Vagina (tissue), 2 donors: ENCODE data around the gene PARD3. TPM values are rescaled to one million over a fixed set of nuclear protein-coding genes. Genes with fewer than 3 reads are reported as not detected.

Experiments
- DNase-seq, 2 donors: peaks; one replicate each; pipeline ENCODE4 v3.0.0-alpha.2; 2017; ENCODE audit errors: extremely low spot score in 2 of 2
- H3K27ac ChIP-seq: fragments of 200-600 bp; sonication (generic); one replicate; pipeline ENCODE4 v1.5.1; 2019
- H3K27me3 ChIP-seq: fragments of 200-600 bp; sonication (generic); one replicate; pipeline ENCODE4 v1.5.1; 2019
- H3K36me3 ChIP-seq, 2 donors: fragments of 200-600 bp; sonication (generic); one replicate each; pipeline ENCODE4 v1.5.1; 2017 to 2019
- H3K4me1 ChIP-seq: fragments of 200-600 bp; sonication (generic); one replicate; pipeline ENCODE4 v1.5.1; 2019
- H3K4me3 ChIP-seq, 2 donors: fragments of 200-600 bp; sonication (generic); 1 replicate in 1 of 2; 2 replicates in 1 of 2; pipeline ENCODE4 v1.5.1; 2016 to 2019
- H3K9me3 ChIP-seq: fragments of 200-600 bp; sonication (generic); one replicate; pipeline ENCODE4 v1.5.1; 2019
- CTCF ChIP-seq, 3 experiments: fragments of 450-650 bp in 2 of 3; fragments of 200-600 bp in 1 of 3; sonication (generic) in 1 of 3; IDR thresholded peaks; one replicate each; pipeline ENCODE4 v1.5.1; 2017 to 2019; ENCODE audit warnings: antibody characterized with exemption in 3 of 3, mild to moderate bottlenecking in 2 of 3, moderate library complexity in 2 of 3
- POLR2A ChIP-seq, 2 donors: fragments of 450-650 bp; IDR thresholded peaks; one replicate each; pipeline ENCODE4 v1.6.1; 2017; ENCODE audit warnings: antibody characterized with exemption in 2 of 2, mild to moderate bottlenecking in 2 of 2, moderate library complexity in 2 of 2
- POLR2AphosphoS5 ChIP-seq, 2 donors: sonication (generic); formaldehyde crosslinking; IDR thresholded peaks; one replicate each; pipeline ENCODE4 v1.9.0; 2017; ENCODE audit warnings: antibody characterized with exemption in 2 of 2, mild to moderate bottlenecking in 2 of 2, low read depth in 1 of 2; ENCODE audit not compliant: insufficient read depth in 1 of 2
- intact Hi-C: fragments of 100-400 bp; cut with DNase I; formaldehyde crosslinking; loops from one replicate; pipeline ENCODE4 v1.15.1; 2023
- total RNA-seq: library from RNA; depleted of rRNA; stranded (reverse); fragments of >200 nt; gene quantifications from one replicate; pipeline ENCODE4 v1.2.3, GENCODE V29; 2016

The PARD3 gene
- total RNA-seq, 1 donor from 2014 or later: 95.5 TPM

DNA sequence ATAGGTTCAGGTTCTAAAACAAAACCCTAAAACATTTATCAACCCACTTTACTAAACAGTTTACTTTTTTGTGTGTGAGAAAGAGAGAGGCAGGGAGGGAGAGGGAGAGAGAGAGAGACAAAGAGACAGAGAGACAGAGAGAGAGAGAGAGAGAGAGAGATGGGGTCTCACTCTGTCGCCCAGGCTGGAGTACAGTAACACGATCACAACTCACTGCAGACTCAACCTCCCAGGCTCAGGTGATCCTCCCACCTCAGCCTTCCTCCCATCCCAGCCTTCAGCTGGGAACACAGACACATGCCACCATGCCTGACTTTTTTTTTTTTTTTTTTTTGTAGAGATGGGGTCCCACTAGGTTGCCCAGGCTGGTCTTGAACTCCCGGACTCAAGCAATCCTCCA, 52.9 kb downstream of the PARD3 start:
- no peaks in the 10 kb centered on the region for H3K36me3 ChIP-seq
- no peaks in the 10 kb centered on the region for H3K9me3 ChIP-seq
- H3K4me1 ChIP-seq: peaks cover 84% of the 10 kb centered on the region
- DNase-seq: no peak
- H3K27ac ChIP-seq: no peak overlapping the region
- no peaks in the 10 kb centered on the region for H3K27me3 ChIP-seq
- intact Hi-C loops: no loop called here
- TF ChIP-seq POLR2AphosphoS5 (IDR thresholded peaks at IDR 0.05; ENCODE audit: insufficient read depth in 1 of 2, low read depth in 1 of 2): no peak
- TF ChIP-seq CTCF (IDR thresholded peaks at IDR 0.05): no peak
- no peak for TF ChIP-seq POLR2A (IDR thresholded peaks at IDR 0.05)
- no peak overlapping the region for H3K4me3 ChIP-seq

- Histone ChIP-seq H3K4me3 (no peak overlapping the region), H3K27ac (peak overlapping the region; percentile 48), H3K9me3 (no peaks in the 10 kb centered on the region), H3K36me3 (no peaks in the 10 kb centered on the region), H3K27me3 (no peaks in the 10 kb centered on the region), H3K4me1 (peaks cover 82% of the 10 kb centered on the region)
- no peak for DNase-seq
- intact Hi-C loops: no loop called here
- TF ChIP-seq CTCF (IDR thresholded peaks at IDR 0.05) (no peak), POLR2AphosphoS5 (IDR thresholded peaks at IDR 0.05; ENCODE audit: insufficient read depth in 1 of 2, low read depth in 1 of 2) (no peak), POLR2A (IDR thresholded peaks at IDR 0.05) (no peak)
Observed at GRCh38 chr10:34761453-34761852, 53.6 kb downstream of the PARD3 start.

DNA sequence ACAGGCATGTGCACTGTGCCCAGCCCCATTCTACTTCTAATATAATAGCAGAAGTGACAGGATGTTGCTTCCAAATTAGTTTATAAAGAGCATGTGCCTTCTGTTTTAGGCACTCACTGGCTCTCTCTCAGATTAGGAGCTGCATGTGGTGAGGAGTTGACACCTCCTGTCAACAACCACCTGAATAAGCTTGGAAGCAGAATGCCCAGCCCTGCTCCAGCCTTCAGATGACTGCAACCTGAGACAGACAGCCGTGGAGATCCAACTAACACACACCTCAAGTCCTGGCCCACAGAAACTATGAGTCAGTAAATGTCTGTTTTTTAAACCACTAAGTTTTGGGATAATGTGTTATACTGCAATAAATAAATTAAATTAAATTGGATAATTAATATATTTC, 54.5 kb downstream of the PARD3 start:
- DNase-seq: no peak
- H3K27me3 ChIP-seq: no peaks in the 10 kb centered on the region
- H3K27ac ChIP-seq: peak overlapping the region; percentile 48
- intact Hi-C loops: no loop called here
- no peaks in the 10 kb centered on the region for H3K36me3 ChIP-seq
- H3K9me3 ChIP-seq: no peaks in the 10 kb centered on the region
- TF ChIP-seq POLR2A (IDR thresholded peaks at IDR 0.05): no peak
- TF ChIP-seq CTCF (IDR thresholded peaks at IDR 0.05): no peak
- TF ChIP-seq POLR2AphosphoS5 (IDR thresholded peaks at IDR 0.05; ENCODE audit: insufficient read depth in 1 of 2, low read depth in 1 of 2): no peak
- H3K4me1 ChIP-seq: peaks cover 74% of the 10 kb centered on the region
- H3K4me3 ChIP-seq: no peak overlapping the region

DNA sequence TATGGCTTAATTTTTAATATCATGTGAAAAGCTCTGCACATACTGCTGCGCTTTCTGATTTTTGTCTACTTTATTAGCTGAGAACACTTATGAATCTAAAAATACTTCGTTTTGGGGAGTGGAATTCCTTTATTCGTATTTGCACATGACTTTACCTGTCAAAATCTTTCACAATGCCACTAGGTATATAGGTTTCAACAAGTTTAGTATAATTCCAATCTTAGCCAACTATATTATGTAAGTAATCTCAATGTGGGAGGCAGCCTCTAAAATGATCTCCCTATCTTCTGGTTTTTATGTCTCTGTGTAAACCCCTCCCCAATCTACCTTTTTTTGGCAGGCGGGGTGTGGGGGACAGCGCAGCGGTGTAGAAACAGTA, 55.3 kb downstream of the PARD3 start:
- intact Hi-C loops: no loop called here

More for the DNA sequence above, 55.3 kb downstream of the PARD3 start:
- TF ChIP-seq CTCF (IDR thresholded peaks at IDR 0.05): no peak
- no peak for TF ChIP-seq POLR2AphosphoS5 (IDR thresholded peaks at IDR 0.05; ENCODE audit: insufficient read depth in 1 of 2, low read depth in 1 of 2)
- TF ChIP-seq POLR2A (IDR thresholded peaks at IDR 0.05): no peak
- no peak for DNase-seq
- H3K27ac ChIP-seq: no peak overlapping the region
- no peaks in the 10 kb centered on the region for H3K9me3 ChIP-seq
- no peak overlapping the region for H3K4me3 ChIP-seq
- H3K36me3 ChIP-seq: no peaks in the 10 kb centered on the region
- no peaks in the 10 kb centered on the region for H3K27me3 ChIP-seq
- peaks cover 72% of the 10 kb centered on the region for H3K4me1 ChIP-seq
